HEK293T (cell line): ENCODE measurements around the gene CHD6.

Experiments used
- CTCF ChIA-PET: fragments of 350-600 bp; formaldehyde crosslinking; extraction: SDS; loops from one replicate; lab custom pipeline; 2021; ENCODE audit warnings: antibody characterized with exemption, inconsistent platforms; lab: Yijun Ruan, JAX
- POLR2A ChIA-PET: fragments of 350-600 bp; formaldehyde crosslinking; extraction: SDS; loops from one replicate; lab custom pipeline; 2020; ENCODE audit warnings: antibody characterized with exemption, inconsistent platforms; lab: Yijun Ruan, JAX
- DNase-seq: peaks from one replicate; pipeline ENCODE4 v3.0.0; 2012; ENCODE audit warnings: mixed read lengths; ENCODE audit errors: extremely low spot score
- ARNT ChIP-seq: fragments of 450-650 bp; IDR thresholded peaks from 2 replicates; pipeline ENCODE4 v1.6.1; 2017; ENCODE audit warnings: mild to moderate bottlenecking
- BHLHE40 ChIP-seq: fragments of 450-650 bp; IDR thresholded peaks from 2 replicates; pipeline ENCODE4 v1.6.1; 2016; ENCODE audit warnings: mild to moderate bottlenecking, moderate library complexity, borderline replicate concordance
- CTBP1 ChIP-seq: fragments of 450-650 bp; IDR thresholded peaks from 2 replicates; pipeline ENCODE4 v1.6.1; 2016; ENCODE audit warnings: borderline replicate concordance
- ELF4 ChIP-seq: fragments of 450-650 bp; IDR thresholded peaks from 2 replicates; pipeline ENCODE4 v1.6.1; 2017; ENCODE audit warnings: antibody characterized with exemption
- FOXA1 ChIP-seq: fragments of 450-650 bp; IDR thresholded peaks from 2 replicates; pipeline ENCODE4 v1.6.1; 2016; ENCODE audit warnings: mild to moderate bottlenecking
- FOXK2 ChIP-seq: fragments of 450-650 bp; IDR thresholded peaks from 2 replicates; pipeline ENCODE4 v1.6.1; 2016; ENCODE audit warnings: mild to moderate bottlenecking
- FOXM1 ChIP-seq: fragments of 450-650 bp; IDR thresholded peaks from 2 replicates; pipeline ENCODE4 v1.6.1; 2017; ENCODE audit warnings: mild to moderate bottlenecking, borderline replicate concordance
- HDGF ChIP-seq: fragments of 450-650 bp; IDR thresholded peaks from 2 replicates; pipeline ENCODE4 v1.6.1; 2017; ENCODE audit warnings: antibody characterized with exemption, borderline replicate concordance
- L3MBTL2 ChIP-seq: fragments of 450-650 bp; conservative IDR thresholded peaks from 2 replicates; pipeline ENCODE4 v1.6.1; 2016; ENCODE audit warnings: mild to moderate bottlenecking
- LEF1 ChIP-seq: fragments of 450-650 bp; IDR thresholded peaks from 2 replicates; pipeline ENCODE4 v1.6.1; 2017; ENCODE audit warnings: mild to moderate bottlenecking, borderline replicate concordance
- NFRKB ChIP-seq: fragments of 450-650 bp; IDR thresholded peaks from 2 replicates; pipeline ENCODE4 v1.6.1; 2016; ENCODE audit warnings: mild to moderate bottlenecking, moderate library complexity
- SP1 ChIP-seq: fragments of 450-650 bp; IDR thresholded peaks from 2 replicates; pipeline ENCODE4 v1.6.1; 2017
- SUZ12 ChIP-seq: fragments of 450-650 bp; IDR thresholded peaks from 2 replicates; pipeline ENCODE4 v1.6.1; 2016; ENCODE audit warnings: mild to moderate bottlenecking
- TARDBP ChIP-seq: fragments of 450-650 bp; IDR thresholded peaks from 2 replicates; pipeline ENCODE4 v1.6.1; 2016
- ZNF384 ChIP-seq: fragments of 450-650 bp; IDR thresholded peaks from 2 replicates; pipeline ENCODE4 v1.6.1; 2016
- TF ChIP-seq, protein P1 (sequence below): fragments of 450-650 bp; IDR thresholded peaks from 2 replicates; pipeline ENCODE4 v1.6.1; 2016

CHD6 gene

DNA sequence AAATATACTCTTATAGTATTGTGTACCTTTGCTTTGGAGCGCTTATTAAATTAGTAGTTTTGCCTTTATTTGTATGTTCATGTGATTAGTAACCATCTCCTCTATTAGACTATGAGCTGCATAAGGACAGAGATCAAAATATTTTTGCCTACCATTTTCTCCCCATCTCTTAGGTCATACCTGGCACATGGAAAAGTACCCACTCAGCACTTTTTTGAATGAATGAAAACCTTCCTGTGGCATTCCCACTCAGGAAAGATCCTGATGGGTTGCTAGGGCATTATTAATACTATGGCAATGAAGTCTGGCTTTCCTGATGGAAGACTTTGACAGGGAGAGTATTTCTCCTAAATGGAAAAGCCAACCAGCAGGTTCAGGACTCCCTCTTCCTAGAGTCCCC is 20.3 kb upstream of the CHD6 start:
- ChIA-PET POLR2A (no interaction called here), CTCF (no interaction called here)
- DNase-seq, result no peak
- no peak for TF ChIP-seq LEF1
- TF ChIP-seq FOXK2, result no peak
- TF ChIP-seq SP1, result no peak
- no peak for TF ChIP-seq BHLHE40
- no peak for TF ChIP-seq CTBP1
- TF ChIP-seq FOXM1, result no peak
- no peak for TF ChIP-seq ZNF384
- TF ChIP-seq, protein P1, sequence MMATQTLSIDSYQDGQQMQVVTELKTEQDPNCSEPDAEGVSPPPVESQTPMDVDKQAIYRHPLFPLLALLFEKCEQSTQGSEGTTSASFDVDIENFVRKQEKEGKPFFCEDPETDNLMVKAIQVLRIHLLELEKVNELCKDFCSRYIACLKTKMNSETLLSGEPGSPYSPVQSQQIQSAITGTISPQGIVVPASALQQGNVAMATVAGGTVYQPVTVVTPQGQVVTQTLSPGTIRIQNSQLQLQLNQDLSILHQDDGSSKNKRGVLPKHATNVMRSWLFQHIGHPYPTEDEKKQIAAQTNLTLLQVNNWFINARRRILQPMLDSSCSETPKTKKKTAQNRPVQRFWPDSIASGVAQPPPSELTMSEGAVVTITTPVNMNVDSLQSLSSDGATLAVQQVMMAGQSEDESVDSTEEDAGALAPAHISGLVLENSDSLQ, result no peak
- TF ChIP-seq TARDBP, result no peak
- TF ChIP-seq SUZ12, result no peak
- TF ChIP-seq HDGF, result no peak
- TF ChIP-seq ELF4, result no peak
- no peak for TF ChIP-seq NFRKB
- TF ChIP-seq ARNT, result no peak
- no peak for TF ChIP-seq L3MBTL2
- TF ChIP-seq FOXA1, result no peak

DNA sequence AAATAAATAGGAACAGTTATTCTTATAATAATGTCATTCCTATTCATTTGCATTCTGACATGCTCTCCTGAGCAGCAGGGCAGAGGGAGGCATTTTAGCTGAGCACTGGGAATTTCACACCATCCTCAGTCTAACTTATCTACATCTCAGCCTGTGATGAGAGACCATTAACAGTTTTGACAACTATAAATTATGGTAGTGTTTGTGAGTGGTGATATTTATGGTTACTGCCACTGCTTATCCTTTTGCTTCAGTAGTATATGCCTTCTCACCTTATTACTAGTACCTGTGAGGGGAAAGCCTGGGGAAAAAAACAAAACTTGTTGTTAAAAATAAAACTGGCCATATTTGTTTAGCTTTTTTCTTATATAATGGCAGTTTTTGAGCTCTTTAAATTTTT is 17.0 kb upstream of the CHD6 start:
- no peak for DNase-seq
- no peak for TF ChIP-seq L3MBTL2
- TF ChIP-seq ZNF384, result no peak
- no peak for TF ChIP-seq FOXM1
- TF ChIP-seq, protein P1, result no peak
- ChIA-PET CTCF (no interaction called here), POLR2A (interaction anchor here (1.2 kb wide), 1 partner anchor 17 kb away, joined by 3 read pairs; the partner anchor contains the start of gene CHD6)

DNA sequence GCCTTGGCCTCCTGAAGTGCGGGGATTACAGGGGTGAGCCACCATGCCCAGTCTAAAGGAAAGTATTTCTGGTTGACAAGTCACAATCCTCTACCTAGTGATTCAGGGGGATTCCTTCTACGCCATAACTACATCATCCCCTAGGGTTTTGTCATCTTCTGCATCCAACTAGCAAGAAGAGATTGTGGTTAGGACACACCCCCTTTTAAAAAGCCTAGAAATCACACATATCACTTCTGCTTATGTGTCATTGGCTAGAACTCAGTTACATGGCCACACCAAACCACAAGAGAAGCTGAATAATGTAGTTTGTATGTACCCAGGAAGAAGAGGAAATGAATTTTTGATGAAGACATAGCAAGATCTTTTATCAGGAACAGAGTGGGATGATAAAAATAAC is 14.7 kb upstream of the CHD6 start:
- DNase-seq, result no peak
- ChIA-PET POLR2A (no interaction called here), CTCF (no interaction called here)
- TF ChIP-seq BHLHE40 (no peak), TARDBP (no peak), FOXM1 (no peak), SUZ12 (no peak), FOXK2 (no peak), CTBP1 (no peak), ZNF384 (no peak), ARNT (no peak), L3MBTL2 (no peak), NFRKB (no peak), HDGF (no peak), ELF4 (no peak), FOXA1 (no peak), SP1 (no peak), LEF1 (no peak)
- TF ChIP-seq, protein P1, result no peak

DNA sequence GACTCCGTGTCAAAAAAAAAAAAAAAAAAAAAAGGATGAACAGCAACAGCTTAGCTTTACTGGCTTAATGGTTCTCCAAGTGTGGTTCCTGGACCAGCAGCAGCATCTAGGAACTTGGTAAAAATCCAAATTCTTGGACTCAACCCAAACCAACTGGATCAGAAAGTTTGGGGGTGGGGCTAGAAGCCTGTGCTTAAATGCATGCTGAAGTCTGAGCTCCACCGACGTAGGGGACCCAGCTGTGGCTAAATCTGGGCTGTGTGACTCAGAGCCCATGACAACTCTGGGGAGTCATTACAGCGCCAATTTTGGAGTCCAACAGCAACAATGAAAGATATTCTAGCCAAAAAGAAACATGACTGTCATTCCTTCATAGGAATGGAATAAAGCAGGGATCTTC is 13.6 kb upstream of the CHD6 start:
- no peak for DNase-seq
- ChIA-PET POLR2A (no interaction called here), CTCF (no interaction called here)
- no peak for TF ChIP-seq ZNF384
- TF ChIP-seq, protein P1, result no peak
- no peak for TF ChIP-seq ELF4
- no peak for TF ChIP-seq FOXA1
- TF ChIP-seq NFRKB, result no peak
- no peak for TF ChIP-seq TARDBP

DNA sequence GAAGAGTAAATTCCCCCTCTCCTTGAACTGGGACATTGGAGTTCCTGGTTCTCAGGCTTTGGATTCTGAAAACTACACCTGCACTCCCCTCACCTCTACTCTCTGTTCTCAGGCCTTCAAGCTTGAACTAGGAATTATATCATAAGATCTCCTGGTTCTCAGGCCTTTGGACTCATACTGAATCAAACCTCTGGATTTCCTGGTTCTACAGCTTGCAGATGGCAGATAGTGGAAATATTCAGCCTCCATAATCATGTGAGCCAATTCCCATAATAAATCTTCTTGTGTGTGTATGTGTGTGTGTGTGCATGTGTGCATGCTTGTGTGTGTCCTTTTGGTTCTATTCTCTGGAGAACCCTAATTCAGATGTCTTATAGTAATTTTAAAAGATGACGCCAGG is 12.7 kb upstream of the CHD6 start:
- TF ChIP-seq FOXK2 (no peak), BHLHE40 (no peak), LEF1 (no peak), ZNF384 (no peak), ELF4 (no peak), L3MBTL2 (no peak), ARNT (no peak), HDGF (no peak), FOXM1 (no peak), TARDBP (no peak), FOXA1 (no peak)
- TF ChIP-seq, protein P1, result no peak
- ChIA-PET POLR2A (no interaction called here), CTCF (no interaction called here)
- DNase-seq, result no peak
